ENCODE data around the gene ITGA7.

ITGA7 gene

DNA sequence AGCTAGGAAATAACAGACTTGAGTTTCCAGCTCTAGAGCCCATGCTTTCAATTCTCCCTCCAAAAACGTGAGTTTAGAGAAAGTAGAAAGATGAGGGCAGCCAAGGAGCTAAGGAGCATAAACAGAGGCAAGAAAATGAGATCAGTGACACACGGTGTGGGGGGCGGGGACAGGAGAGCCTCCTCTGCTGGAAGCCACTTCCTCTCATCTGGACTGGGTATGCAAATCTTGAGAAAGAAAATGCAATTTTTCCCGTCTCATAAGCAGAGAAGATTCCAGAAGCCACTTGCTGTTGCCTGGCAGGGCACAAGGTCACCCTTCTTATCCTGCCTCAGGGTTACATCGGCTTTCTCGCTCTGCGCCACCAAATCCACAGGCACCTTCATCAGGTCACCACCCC, 65.0 kb downstream of the ITGA7 start:
- H3K27ac ChIP-seq = no peak overlapping the region
- TF ChIP-seq, protein P1, sequence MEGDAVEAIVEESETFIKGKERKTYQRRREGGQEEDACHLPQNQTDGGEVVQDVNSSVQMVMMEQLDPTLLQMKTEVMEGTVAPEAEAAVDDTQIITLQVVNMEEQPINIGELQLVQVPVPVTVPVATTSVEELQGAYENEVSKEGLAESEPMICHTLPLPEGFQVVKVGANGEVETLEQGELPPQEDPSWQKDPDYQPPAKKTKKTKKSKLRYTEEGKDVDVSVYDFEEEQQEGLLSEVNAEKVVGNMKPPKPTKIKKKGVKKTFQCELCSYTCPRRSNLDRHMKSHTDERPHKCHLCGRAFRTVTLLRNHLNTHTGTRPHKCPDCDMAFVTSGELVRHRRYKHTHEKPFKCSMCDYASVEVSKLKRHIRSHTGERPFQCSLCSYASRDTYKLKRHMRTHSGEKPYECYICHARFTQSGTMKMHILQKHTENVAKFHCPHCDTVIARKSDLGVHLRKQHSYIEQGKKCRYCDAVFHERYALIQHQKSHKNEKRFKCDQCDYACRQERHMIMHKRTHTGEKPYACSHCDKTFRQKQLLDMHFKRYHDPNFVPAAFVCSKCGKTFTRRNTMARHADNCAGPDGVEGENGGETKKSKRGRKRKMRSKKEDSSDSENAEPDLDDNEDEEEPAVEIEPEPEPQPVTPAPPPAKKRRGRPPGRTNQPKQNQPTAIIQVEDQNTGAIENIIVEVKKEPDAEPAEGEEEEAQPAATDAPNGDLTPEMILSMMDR (IDR thresholded peaks at IDR 0.05) = no peak
- TF ChIP-seq ZFX (IDR thresholded peaks at IDR 0.05; ENCODE audit: borderline replicate concordance) = no peak

DNA sequence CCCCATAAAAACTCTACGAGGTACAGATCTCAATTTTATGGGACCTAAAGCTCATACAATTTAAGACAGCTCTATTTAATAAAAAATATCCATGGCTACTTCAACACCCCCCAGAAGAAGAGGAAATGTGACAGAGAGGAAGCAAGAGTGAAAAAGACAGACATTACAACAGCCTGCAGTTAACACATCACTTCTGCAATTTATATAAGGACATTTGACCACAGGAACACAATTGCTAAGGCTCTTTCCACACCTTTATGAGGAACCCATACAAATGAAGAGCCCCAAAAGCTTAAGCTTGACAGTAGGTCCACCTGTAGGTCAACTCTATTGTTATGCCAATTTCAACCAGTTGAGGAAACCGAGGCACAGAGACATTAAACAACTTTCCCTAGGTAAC, 65.4 kb downstream of the ITGA7 start:
- H3K27ac ChIP-seq = no peak overlapping the region
- TF ChIP-seq, protein P1 (IDR thresholded peaks at IDR 0.05) = no peak
- TF ChIP-seq ZFX (IDR thresholded peaks at IDR 0.05; ENCODE audit: borderline replicate concordance) = no peak

DNA sequence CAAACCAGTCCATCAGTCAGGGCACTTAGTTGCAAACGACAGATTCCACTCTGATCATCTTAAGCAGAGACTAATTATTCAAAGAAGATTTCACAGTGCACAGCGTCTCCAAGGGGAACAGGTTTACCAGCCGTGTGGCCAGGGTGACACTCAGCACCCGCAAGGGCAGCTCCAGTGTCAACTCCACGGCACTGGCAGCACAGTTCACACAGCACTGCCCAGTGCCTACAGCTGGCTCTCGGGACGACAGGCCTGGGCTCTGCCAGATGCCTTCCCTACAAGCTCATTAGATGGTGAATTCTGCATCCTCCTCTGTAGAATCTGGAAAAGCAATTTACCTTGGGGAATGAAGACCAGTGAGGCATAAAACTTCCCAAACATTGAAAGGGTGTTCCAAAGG, 66.1 kb downstream of the ITGA7 start:
- H3K27ac ChIP-seq = no peak overlapping the region
- TF ChIP-seq, protein P1 (IDR thresholded peaks at IDR 0.05) = no peak
- no peak for TF ChIP-seq ZFX (IDR thresholded peaks at IDR 0.05; ENCODE audit: borderline replicate concordance)

DNA sequence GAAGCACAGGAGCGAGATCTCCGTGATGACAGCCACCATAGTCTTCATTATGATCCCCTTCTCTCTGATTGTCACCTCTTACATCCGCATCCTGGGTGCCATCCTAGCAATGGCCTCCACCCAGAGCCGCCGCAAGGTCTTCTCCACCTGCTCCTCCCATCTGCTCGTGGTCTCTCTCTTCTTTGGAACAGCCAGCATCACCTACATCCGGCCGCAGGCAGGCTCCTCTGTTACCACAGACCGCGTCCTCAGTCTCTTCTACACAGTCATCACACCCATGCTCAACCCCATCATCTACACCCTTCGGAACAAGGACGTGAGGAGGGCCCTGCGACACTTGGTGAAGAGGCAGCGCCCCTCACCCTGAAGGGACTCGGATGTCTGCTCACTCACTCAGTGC, 70.2 kb downstream of the ITGA7 start:
- TF ChIP-seq, protein P1 (IDR thresholded peaks at IDR 0.05) = no peak
- no peak for TF ChIP-seq ZFX (IDR thresholded peaks at IDR 0.05; ENCODE audit: borderline replicate concordance)
- H3K27ac ChIP-seq = no peak overlapping the region

DNA sequence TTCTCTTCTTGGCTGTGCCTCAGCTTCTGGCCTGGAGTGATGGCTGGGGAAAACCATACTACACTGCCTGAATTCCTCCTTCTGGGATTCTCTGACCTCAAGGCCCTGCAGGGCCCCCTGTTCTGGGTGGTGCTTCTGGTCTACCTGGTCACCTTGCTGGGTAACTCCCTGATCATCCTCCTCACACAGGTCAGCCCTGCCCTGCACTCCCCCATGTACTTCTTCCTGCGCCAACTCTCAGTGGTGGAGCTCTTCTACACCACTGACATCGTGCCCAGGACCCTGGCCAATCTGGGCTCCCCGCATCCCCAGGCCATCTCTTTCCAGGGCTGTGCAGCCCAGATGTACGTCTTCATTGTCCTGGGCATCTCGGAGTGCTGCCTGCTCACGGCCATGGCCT, 70.9 kb downstream of the ITGA7 start, which contains the start of gene OR10P1:
Gene OR10P1 (plus strand): TSS at position 40 of the 400 bp plus-strand sequence. CDS start 0 bp downstream, at position 40.
- TF ChIP-seq ZFX (IDR thresholded peaks at IDR 0.05; ENCODE audit: borderline replicate concordance) = no peak
- TF ChIP-seq, protein P1 (IDR thresholded peaks at IDR 0.05) = no peak
- no peak within 1 kb of the TSS for H3K27ac ChIP-seq

DNA sequence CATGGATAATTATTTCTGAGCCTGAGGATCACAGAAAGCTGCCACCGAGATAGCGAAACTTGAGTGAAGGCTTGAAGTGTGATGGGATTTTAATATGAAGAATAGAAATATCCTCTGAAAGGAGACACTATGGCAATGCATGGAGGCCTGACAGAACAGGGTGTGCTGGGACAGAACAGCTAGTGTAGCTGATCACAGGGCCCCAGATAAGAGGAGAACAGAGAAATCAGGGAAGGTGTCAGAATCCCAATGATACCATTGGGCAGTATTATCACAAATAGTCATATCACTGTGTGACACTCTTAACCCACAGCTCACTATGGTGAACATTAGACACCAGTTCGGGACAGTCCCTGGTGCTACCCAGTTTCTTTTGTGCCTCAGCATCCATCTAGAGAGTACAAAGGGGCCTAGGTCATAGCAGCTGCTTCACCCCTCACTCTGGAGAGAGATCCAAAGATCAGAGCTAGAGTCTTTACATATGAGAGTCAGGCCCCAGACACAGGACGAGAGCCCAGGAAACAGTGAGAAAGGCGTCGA, 71.5 kb downstream of the ITGA7 start:
- TF ChIP-seq, protein P1 (IDR thresholded peaks at IDR 0.05) = no peak
- H3K27ac ChIP-seq = no peak overlapping the region
